MM.1S (cell line): ENCODE data around the gene CMIP.

Experiments
- DNase-seq: peaks from one replicate; pipeline ENCODE4 v3.0.0-alpha.2; 2015
- H2AFZ ChIP-seq: fragments of 300-600 bp; sonication (generic); 2 replicates; pipeline ENCODE4 v1.6.0; 2016; ENCODE audit warnings: antibody characterized with exemption, low read length
- H3F3A ChIP-seq: fragments of 300-600 bp; sonication (generic); 2 replicates; pipeline ENCODE4 v1.6.1; 2016; ENCODE audit warnings: mild to moderate bottlenecking, antibody characterized with exemption, low read length, moderate library complexity, mixed read lengths; ENCODE audit not compliant: insufficient read depth
- H3K27ac ChIP-seq: fragments of 300-600 bp; sonication (generic); 2 replicates; pipeline ENCODE4 v1.5.1; 2016; ENCODE audit warnings: mild to moderate bottlenecking, low read length
- H3K27me3 ChIP-seq: fragments of 300-600 bp; sonication (generic); replicated peaks from 2 replicates; pipeline ENCODE4 v1.6.0; 2016; ENCODE audit warnings: low read length; ENCODE audit not compliant: insufficient read depth
- H3K36me3 ChIP-seq: fragments of 300-600 bp; sonication (generic); replicated peaks from 2 replicates; pipeline ENCODE4 v1.6.1; 2016; ENCODE audit warnings: mild to moderate bottlenecking, low read length, mixed read lengths; ENCODE audit not compliant: insufficient read depth
- H3K4me1 ChIP-seq: fragments of 300-600 bp; sonication (generic); 2 replicates; pipeline ENCODE4 v1.6.1; 2016; ENCODE audit warnings: low read length, mixed read lengths
- H3K4me2 ChIP-seq: fragments of 300-600 bp; sonication (generic); 2 replicates; pipeline ENCODE4 v1.6.0; 2016; ENCODE audit warnings: low read depth, low read length
- H3K4me3 ChIP-seq: fragments of 300-600 bp; sonication (generic); 2 replicates; pipeline ENCODE4 v1.5.1; 2016; ENCODE audit warnings: low read length, mixed read lengths
- H3K79me2 ChIP-seq: fragments of 300-600 bp; sonication (generic); 2 replicates; pipeline ENCODE4 v1.6.1; 2016; ENCODE audit warnings: mixed run types, low read length, mixed read lengths
- H3K9ac ChIP-seq: fragments of 300-600 bp; sonication (generic); 2 replicates; pipeline ENCODE4 v1.6.1; 2016; ENCODE audit warnings: low read length, mixed read lengths
- H3K9me2 ChIP-seq: fragments of 300-600 bp; sonication (generic); replicated peaks from 2 replicates; pipeline ENCODE4 v1.6.1; 2016; ENCODE audit warnings: mild to moderate bottlenecking, low read length, mixed read lengths; ENCODE audit not compliant: insufficient read depth
- H3K9me3 ChIP-seq: fragments of 300-600 bp; sonication (generic); replicated peaks from 2 replicates; pipeline ENCODE4 v1.6.1; 2016; ENCODE audit warnings: mild to moderate bottlenecking, low read length, mixed read lengths; ENCODE audit not compliant: insufficient read depth
- H4K20me1 ChIP-seq: fragments of 300-600 bp; sonication (generic); 2 replicates; pipeline ENCODE4 v1.6.1; 2016; ENCODE audit warnings: mild to moderate bottlenecking, low read length, moderate library complexity, mixed read lengths; ENCODE audit not compliant: insufficient read depth
- CTCF ChIP-seq: fragments of 300-600 bp; sonication (generic); IDR thresholded peaks from 2 replicates; pipeline ENCODE4 v1.5.1; 2016; ENCODE audit warnings: antibody characterized with exemption, low read length, mixed read lengths
- EZH2 ChIP-seq: fragments of 300-600 bp; sonication (generic); optimal IDR thresholded peaks from 2 replicates; pipeline ENCODE3; 2017; ENCODE audit warnings: low read depth, mild to moderate bottlenecking, antibody characterized with exemption, low read length, mixed read lengths
- EZH2phosphoT487 ChIP-seq: fragments of 300-600 bp; sonication (generic); IDR thresholded peaks from 2 replicates; pipeline ENCODE4 v1.6.1; 2018; ENCODE audit warnings: antibody characterized with exemption, low read length

The CMIP gene

DNA sequence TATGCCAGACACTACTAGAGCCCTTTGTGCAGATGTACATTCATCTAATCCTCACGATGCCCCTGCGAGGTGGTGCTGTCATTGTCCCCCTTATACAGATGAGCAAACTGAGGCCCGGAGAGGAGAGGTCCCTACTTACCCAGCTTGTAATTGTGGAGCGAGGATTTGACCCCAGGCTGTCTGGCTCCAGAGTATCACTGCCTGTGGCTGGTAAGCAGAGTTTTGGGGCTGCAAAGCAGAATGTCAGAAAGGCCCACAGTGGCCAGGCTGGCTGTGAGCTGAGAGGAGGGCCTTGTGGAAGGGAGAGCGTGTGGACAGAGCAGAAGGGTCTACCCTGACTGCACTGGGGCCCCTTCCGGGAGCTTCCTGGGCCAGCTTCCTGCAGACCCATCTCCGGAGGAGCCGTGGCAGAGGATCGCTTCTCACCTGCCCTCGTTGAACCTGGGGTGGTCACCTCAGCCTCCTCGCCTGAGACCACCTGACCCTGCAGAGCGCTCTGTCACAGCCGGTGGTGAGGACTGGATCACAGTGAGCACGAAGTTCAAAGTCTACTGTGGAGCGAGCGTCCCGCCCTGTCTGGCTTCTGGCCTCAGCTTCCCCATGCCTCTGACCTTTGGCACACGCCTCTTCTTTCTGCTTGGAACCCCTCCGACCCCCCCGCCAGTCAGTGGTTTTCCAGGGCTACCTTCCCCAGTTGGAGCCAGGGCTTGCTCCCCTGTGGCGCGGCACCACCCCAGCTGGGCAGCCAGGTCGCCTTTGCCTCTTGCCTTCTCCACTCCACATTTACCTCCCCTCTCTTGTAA lies 12.1 kb downstream of the CMIP start:
- no peak for DNase-seq
- no peak overlapping the region for H3K9ac ChIP-seq
- no peaks in the 10 kb centered on the region for H3K9me3 ChIP-seq
- peaks cover 67% of the 10 kb centered on the region for H3K79me2 ChIP-seq
- H3K27ac ChIP-seq, result no peak overlapping the region
- H3K4me2 ChIP-seq, result no peak overlapping the region
- no peaks in the 10 kb centered on the region for H3F3A ChIP-seq
- no peaks in the 10 kb centered on the region for H3K4me1 ChIP-seq
- no peaks in the 10 kb centered on the region for H3K27me3 ChIP-seq
- no peaks in the 10 kb centered on the region for H4K20me1 ChIP-seq
- H2AFZ ChIP-seq, result no peak overlapping the region
- no peaks in the 10 kb centered on the region for H3K36me3 ChIP-seq
- TF ChIP-seq CTCF (no peak), EZH2 (no peak), EZH2phosphoT487 (no peak)
- H3K4me3 ChIP-seq, result no peak overlapping the region
- no peaks in the 10 kb centered on the region for H3K9me2 ChIP-seq

GRCh38 chr16:81457326-81458133 lies 12.9 kb downstream of the CMIP start:
- Histone ChIP-seq H3K36me3 (no peaks in the 10 kb centered on the region), H3K79me2 (peaks cover 63% of the 10 kb centered on the region), H3K4me2 (no peak overlapping the region), H3K4me1 (no peaks in the 10 kb centered on the region), H3F3A (no peaks in the 10 kb centered on the region), H3K9ac (no peak overlapping the region), H3K27me3 (no peaks in the 10 kb centered on the region), H4K20me1 (no peaks in the 10 kb centered on the region), H3K27ac (no peak overlapping the region), H2AFZ (no peak overlapping the region), H3K9me3 (no peaks in the 10 kb centered on the region), H3K4me3 (no peak overlapping the region), H3K9me2 (no peaks in the 10 kb centered on the region)
- no peak for TF ChIP-seq EZH2
- TF ChIP-seq CTCF, result no peak
- no peak for TF ChIP-seq EZH2phosphoT487
- DNase-seq, result no peak

DNA sequence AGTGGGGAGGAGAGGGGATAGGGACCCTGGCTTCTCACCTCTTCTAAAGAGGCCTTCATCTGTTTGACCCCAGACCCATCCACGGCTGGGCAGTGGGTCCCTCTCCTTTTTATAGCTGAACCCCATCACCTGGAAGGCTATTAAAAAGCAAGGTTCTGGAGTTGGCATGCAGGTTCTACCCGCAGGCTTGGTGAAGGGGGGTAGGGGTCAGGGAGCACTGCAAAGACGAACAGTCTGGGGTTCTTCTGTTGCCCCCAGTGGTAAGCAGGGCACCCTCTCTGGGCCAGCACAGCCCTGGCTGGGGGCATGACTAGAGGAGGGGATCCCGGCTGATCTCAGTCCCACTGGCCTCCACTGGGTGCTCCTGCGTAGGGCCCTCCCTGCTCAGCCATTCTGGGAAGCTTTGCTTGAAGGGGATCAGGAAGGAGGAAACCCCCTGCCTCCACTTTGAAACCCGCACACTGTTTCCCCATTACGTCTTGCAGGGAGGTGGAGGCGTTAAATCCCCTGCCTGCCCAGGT lies 13.6 kb downstream of the CMIP start:
- Histone ChIP-seq H3K36me3 (no peaks in the 10 kb centered on the region), H3K79me2 (peaks cover 64% of the 10 kb centered on the region)

More for the DNA sequence above, 13.6 kb downstream of the CMIP start:
- Histone ChIP-seq H3K27me3 (no peaks in the 10 kb centered on the region), H3K4me3 (no peak overlapping the region), H4K20me1 (no peaks in the 10 kb centered on the region), H3F3A (no peaks in the 10 kb centered on the region), H3K9ac (no peak overlapping the region), H2AFZ (no peak overlapping the region), H3K27ac (no peak overlapping the region), H3K9me3 (no peaks in the 10 kb centered on the region), H3K4me1 (no peaks in the 10 kb centered on the region), H3K9me2 (no peaks in the 10 kb centered on the region), H3K4me2 (no peak overlapping the region)
- TF ChIP-seq EZH2phosphoT487 (no peak), CTCF (no peak), EZH2 (no peak)
- DNase-seq, result no peak
